G401 (cell line): ENCODE data around the gene TRAPPC10. TPM values are rescaled to one million over a fixed set of nuclear protein-coding genes. Genes with fewer than 3 reads are reported as not detected.
A peak's percentile ranks its signal among the peaks of the same experiment; 100 is the strongest.
"Not testable (repeated sequence)": the region's sequence is repeated elsewhere in the genome, so short reads cannot be mapped to it uniquely, and the experiment has no call there.

ENCODE experiments used
- DNase-seq: peaks from one replicate; pipeline ENCODE4 v3.0.0-alpha.2; 2015; ENCODE audit warnings: low spot score
- in situ Hi-C: cut with HindIII; loops from 2 replicates; pipeline ENCODE4 v1.10.0; 2016; ENCODE audit warnings: low sequenced_read_pairs, mixed read lengths
- total RNA-seq: library from RNA; depleted of rRNA; stranded (reverse); fragments of >200 nt; shearing (Covaris generic); gene quantifications from 2 replicates; pipeline ENCODE4 v1.2.3, GENCODE V29; 2014

The TRAPPC10 gene
- total RNA-seq, 1 experiment from 2014 or later: 15.4 TPM

- in situ Hi-C loops: no loop called here
- DNase-seq: no peak
Measured at GRCh38 chr21:44082648-44083440, 70.7 kb downstream of the TRAPPC10 start.

GRCh38 chr21:44083631-44084291, 71.7 kb downstream of the TRAPPC10 start:
- in situ Hi-C loops: no loop called here
- DNase-seq: no peak

- DNase-seq: no peak
- in situ Hi-C loops: no loop called here
Measured at GRCh38 chr21:44084496-44085241, 72.6 kb downstream of the TRAPPC10 start.

GRCh38 chr21:44085491-44086321, 73.6 kb downstream of the TRAPPC10 start:
- peak; percentile 92 for DNase-seq
- in situ Hi-C loops: no loop called here

- in situ Hi-C loops: no loop called here
- DNase-seq: no peak
Measured at GRCh38 chr21:44086636-44087425, 74.7 kb downstream of the TRAPPC10 start.

GRCh38 chr21:44087426-44088400, 75.6 kb downstream of the TRAPPC10 start:
- no peak for DNase-seq
- in situ Hi-C loops: no loop called here

- in situ Hi-C loops: no loop called here
- no peak for DNase-seq
Measured at GRCh38 chr21:44088401-44088780, 76.3 kb downstream of the TRAPPC10 start.

GRCh38 chr21:44089001-44089911, 77.1 kb downstream of the TRAPPC10 start:
- DNase-seq: no peak

GRCh38 chr21:44090325-44090724, 78.2 kb downstream of the TRAPPC10 start:
- no peak for DNase-seq
- in situ Hi-C loops: no loop called here

More at GRCh38 chr21:44089001-44089911, 77.1 kb downstream of the TRAPPC10 start:
- in situ Hi-C loops: no loop called here

GRCh38 chr21:44092211-44092610, 80.1 kb downstream of the TRAPPC10 start:
- DNase-seq: no peak
- in situ Hi-C loops: no loop called here

GRCh38 chr21:44093761-44094160, 81.7 kb downstream of the TRAPPC10 start:
- DNase-seq: no peak
- in situ Hi-C loops: no loop called here

GRCh38 chr21:44094832-44095231, 82.7 kb downstream of the TRAPPC10 start:
- DNase-seq: no peak
- in situ Hi-C loops: no loop called here

- in situ Hi-C loops, DNase-seq: not testable (repeated sequence)
Measured at GRCh38 chr21:44098507-44098906, 86.4 kb downstream of the TRAPPC10 start.

- DNase-seq, in situ Hi-C loops: not testable (repeated sequence)
Measured at GRCh38 chr21:44098964-44099363, 86.9 kb downstream of the TRAPPC10 start.

- in situ Hi-C loops, DNase-seq: not testable (repeated sequence)
Measured at GRCh38 chr21:44107026-44107501, 95.0 kb downstream of the TRAPPC10 start, which contains the start of gene PWP2. Gene PWP2 (plus strand): TSS chr21:44107399. CDS start chr21:44107417, 18 bp downstream.

- in situ Hi-C loops, DNase-seq: not testable (repeated sequence)
Measured at GRCh38 chr21:44107589-44107988, 95.5 kb downstream of the TRAPPC10 start.
